NCI-H2227 (cell line): Measurements from ENCODE around the gene TRAF3IP3.

Source experiments
- DNase-seq: peaks from one replicate; lab custom pipeline; 2025; ENCODE audit not compliant: unreplicated experiment; lab: John Stamatoyannopoulos, UW

TRAF3IP3 gene

GRCh38 chr1:209737118-209737505, 18.7 kb upstream of the TRAF3IP3 start:
- no peak for DNase-seq

DNA sequence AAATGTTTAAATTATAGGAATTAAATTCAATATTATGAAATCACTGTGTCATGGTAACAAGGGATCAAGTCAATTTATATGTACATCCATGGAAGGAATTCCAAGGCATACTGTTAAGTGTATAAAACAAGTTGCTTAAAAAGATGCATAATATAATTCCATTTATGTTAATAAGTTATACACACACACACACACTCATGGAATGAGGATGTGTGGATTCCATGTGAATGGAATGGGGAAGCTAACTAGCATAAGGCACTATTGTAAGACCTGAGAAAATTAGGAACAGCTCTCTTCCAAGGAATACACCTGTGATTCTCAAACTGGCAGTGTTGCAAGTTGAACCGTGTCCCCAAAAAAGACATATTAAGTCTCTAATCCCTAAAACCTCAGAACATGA, 17.6 kb upstream of the TRAF3IP3 start:
- no peak for DNase-seq

DNA sequence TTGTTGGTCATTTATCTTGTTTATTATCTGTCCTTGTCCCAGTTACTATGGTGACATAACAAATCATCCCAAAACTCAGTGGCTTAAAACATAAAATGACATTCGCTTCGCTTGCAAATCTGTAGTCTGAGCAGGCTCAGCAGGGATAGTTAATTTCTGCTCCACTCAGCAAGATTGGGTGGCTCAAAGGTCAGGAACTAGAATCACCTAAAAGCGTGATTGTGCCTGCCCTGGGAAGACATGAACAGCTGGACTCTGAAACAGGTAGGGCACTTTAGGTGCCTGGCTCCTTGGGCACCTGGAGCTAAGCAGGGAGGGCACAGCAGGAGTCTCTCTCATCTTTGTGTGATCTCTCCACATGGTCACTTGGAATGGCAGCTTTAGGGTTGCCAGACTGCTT, 14.7 kb upstream of the TRAF3IP3 start:
- no peak for DNase-seq

- no peak for DNase-seq
Measured at GRCh38 chr1:209741889-209742288, 14.0 kb upstream of the TRAF3IP3 start.

DNA sequence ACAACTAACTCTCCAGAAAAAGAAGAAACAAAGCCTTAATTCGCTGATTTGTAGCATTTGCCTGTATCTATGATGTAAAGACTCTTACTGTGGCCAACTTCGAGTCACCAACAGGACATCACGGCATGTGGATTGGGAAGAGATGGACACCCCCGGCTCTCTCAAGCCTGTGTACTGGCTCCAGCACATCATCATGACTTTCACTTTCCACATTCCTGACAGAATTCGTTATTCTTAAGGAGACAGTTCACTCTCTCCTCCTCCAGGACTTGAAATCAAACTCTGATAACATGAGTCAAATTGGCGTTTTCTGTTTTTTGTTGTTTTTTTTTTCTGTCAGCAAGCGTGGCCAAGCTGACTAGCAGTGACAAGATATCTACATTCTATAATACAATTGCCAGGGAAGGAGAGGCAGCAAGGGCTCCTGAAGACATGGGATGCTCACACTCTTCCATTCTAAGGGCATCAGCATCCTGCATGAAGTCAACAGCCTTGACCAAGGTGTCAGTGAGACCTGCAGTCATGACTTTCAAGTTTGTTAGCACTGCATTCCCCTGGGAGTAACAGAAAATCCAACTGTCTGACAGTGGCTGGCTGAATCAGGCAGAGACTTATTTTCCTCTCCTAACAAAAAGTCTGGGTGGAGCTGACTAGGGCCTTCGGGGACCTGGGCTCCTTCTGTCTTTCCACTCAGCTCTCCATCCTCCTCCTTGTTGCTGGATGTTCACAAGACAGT, 13.3 kb upstream of the TRAF3IP3 start:
- no peak for DNase-seq

DNA sequence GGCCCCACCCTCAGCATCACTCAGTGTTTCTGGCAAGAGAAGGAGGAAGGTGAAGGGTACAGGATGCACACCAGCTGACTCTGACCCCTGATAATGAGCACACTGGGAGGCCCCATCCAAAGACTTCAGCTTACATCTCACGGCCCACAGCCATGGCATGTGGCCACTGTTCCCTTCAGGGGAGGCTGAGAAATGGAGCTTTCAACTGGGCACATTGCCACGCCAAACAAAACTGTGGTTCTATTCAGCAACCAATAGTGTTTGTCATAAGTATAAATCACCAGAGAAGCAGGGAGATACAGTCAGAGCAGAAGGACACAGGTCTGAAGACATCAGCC, 12.7 kb upstream of the TRAF3IP3 start:
- DNase-seq: no peak

DNA sequence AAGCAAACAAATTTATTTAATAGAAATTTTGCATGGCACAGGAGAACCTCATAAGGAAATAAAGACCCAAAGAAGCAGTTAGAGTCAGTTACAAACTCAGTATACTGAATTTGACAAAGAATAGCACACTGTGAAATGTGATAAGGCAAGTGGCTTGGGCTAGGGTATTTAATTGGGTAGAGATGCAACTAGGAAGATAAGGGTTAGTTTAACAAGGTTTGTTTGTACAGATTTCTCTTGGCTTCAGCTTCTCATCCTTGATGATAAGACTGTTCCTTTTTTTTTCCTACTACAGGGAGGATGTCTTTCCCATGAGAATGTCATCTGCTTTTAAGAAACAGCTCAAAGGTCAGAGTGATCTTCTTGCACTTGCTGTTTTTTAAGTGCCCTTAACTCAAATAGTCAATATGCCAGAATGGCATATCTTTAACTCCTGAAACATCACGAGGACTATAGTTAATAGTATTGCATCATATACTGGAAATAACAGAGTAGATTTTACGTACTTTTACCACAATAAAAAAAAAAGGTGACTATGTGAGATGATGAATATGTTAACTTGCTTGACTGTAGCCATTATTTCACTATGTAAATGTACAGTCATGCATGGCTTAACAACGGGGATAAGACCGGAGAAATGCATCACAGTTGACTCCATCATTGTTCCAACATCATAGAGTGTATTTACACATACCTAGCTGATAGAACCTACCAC, 9.2 kb upstream of the TRAF3IP3 start:
- DNase-seq: no peak

DNA sequence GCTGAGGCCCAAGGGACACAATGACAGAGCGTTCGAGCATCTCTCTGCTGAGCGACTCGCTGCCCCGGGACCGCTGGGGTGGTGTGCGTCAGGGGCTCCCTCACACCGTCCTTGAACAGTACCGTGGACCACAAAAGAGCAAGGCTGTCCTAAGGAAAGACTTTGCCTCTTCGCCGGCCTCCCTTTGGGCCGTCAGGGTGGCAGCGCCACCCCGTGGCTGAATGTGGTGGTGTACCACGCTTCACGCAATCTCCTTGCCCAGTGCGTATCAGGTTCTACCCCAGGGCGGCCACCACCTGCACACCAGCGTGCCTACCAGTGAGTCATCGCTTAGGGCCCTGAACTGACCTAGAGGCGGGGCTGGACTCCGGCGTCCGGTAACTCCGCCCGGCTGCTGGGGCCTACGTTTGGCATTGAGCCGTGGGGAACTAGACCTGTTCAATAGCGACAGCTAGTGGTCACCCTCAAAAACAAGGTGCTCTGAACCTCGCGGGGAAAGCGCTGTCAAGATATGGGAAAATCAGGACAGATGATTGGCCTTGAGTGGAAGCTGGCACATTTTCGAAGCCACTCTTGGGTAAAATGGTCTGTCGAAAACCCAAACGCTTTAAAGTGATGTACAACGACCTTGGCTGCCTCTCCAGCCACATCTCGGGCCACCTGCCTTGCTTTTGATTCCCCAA, 8.1 kb upstream of the TRAF3IP3 start:
- no peak for DNase-seq

DNA sequence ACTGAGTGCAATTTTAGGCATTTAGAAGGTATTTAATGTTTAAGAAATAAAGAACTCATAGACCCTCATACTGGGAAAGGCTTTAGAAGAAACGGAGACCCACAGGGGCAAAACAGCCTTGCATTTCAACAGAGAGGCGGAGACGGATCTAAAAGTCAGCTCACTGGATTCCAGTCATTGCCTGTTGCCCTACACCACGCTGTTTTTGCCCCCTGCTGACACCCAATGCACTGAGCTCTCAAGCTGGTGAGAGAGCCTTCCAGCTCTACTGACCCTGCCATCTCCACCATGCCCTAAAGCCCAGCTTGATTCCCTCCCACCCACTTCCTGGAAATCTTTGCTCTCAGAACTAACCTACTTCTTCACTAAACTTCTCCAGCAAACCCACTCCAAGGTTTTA, 7.2 kb upstream of the TRAF3IP3 start:
- no peak for DNase-seq

DNA sequence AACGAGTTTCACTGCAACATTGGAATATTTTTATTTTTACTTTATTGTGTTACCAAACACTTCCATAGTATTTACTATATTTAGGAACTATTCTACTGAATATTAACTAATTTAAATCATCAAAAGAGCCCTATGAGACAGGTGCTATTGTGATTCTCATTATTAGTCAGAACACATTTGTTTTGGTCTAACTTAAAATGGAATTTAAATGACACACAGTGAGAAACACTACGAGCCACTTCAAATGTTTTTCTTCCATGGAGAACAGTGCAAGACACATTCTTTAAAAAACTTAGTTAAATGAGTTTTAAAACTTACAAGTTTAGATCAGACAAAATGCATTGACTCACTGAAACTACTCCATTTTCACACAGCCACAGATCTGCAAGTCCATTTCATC, 6.6 kb upstream of the TRAF3IP3 start:
- DNase-seq: no peak

DNA sequence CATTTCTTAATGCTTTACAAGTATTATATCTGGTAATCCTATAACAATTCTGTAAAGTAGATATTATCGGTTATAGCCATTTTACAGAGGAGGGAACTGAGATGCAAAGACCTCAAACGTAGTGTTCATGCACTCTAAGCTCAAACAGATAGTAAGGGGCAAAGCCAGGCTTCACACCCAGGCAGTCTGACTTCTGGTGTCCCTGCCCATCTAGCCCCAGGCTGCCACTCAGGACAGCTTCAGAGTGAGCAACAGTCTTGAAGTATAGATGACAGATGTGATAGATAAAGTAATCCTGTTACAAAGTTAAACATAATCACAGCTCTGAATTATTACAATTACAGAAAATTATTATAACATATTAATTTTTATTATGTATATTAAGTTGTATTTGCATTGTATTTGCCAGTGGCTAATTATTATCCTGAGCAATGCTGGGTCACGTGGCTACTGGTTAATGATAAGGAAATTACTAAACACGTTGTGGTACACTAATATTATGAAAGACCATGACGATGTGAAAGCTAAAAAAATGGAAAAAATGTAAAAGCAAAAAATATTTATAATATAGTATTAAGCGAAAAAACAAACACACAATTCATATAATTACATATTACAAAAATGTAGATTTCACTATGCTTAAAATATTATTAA, 6.1 kb upstream of the TRAF3IP3 start:
- DNase-seq: no peak

- DNase-seq: no peak
Measured at GRCh38 chr1:209751627-209752231, 4.1 kb upstream of the TRAF3IP3 start.

GRCh38 chr1:209752890-209753289, 3.0 kb upstream of the TRAF3IP3 start:
- DNase-seq: no peak

DNA sequence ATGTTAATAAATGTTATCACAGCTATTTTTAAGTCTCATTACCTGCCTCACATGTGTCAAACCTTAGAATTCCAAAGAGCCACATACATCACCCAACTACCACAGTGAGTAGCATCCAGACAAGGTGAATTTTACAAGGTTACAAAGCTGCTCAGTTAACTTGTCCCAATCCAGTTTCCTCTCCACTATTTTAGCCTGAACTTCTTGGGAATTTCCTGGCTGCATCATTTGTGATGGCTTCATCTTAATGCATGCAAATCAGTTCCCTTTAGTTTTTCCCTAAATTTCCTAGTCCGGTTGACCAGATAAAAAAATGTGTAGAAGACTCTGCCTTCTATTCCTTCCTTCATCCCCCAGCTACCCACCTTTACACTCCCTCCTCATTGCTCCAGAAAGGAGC, 597 bp upstream of the TRAF3IP3 start:
- DNase-seq: no peak

GRCh38 chr1:209756615-209757445, 977 bp downstream of the TRAF3IP3 start:
- no peak for DNase-seq

DNA sequence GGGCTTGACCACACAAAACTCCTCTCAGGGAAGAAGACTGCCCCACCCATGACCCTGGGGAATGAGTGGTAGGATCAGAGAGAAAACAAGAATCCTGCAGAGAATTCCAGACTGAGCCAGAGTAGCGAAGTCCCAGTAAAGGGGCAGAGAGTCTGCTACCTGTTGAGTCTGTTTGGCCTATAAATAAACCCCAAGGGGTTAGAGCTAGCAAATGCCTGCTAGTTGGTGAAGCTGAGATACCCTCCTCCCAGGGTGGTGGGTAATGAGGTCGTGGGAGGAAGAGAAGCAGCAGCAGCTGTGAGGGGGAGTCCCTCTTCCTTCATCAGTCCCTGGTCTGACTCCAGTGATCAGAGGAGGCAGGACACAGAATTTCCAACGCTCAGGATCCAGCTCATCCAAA, 2.5 kb downstream of the TRAF3IP3 start:
- DNase-seq: no peak

GRCh38 chr1:209759829-209760359, 4.0 kb downstream of the TRAF3IP3 start:
- no peak for DNase-seq

GRCh38 chr1:209761011-209761635, 5.3 kb downstream of the TRAF3IP3 start:
- no peak for DNase-seq

DNA sequence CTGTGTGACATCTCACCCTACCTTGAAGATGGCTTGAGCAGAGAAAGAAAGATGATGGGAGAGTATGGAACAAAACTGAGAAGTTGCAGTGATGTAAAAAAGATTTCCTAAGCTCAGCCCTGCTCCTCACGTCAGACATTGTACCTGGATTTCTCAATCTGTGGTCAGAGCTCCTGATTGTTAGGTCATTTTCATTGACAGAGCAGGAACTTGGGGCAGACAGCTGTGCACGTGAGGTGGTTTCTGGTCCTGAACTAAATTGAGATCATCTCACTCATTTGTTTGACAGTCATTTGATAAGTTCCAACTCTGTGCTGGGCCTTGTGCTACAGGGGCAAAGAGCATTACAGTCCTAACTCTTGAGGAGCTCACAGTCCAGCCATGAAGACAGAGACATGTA, 10.2 kb downstream of the TRAF3IP3 start:
- DNase-seq: no peak

DNA sequence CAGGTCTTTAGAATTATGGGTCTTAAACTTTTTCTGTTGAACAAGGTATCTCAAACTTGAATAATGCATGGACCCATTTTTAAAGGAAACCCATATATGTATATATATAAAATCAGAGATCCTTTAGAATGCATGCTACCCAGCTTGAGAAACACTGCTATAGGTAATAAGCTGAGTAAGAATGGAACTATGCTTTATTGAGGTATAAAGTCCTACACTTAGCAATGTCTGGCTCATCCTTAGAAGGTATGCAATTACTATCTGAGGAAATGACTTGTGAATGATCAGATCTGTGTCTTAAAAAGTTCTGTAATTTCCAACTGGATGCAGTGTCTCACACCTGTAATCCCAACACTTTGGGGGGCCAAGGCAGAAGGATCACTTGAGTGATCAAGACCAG, 11.2 kb downstream of the TRAF3IP3 start:
- DNase-seq: no peak
